HCT116 (cell line): ENCODE measurements around the gene LDHAL6B. TPM values are rescaled to one million over a fixed set of nuclear protein-coding genes. Genes with fewer than 3 reads are reported as not detected.

Experiments used
- ATAC-seq: fragments of 200-7000 bp; cut with Tn5 transposase; 2 replicates; pipeline ENCODE4 v1.9.1; 2020; ENCODE audit warnings: mild to moderate bottlenecking, moderate library complexity
- BruUV-seq: library from RNA; stranded (reverse); fragments of 400-500 nt; replicated peaks from 2 replicates; lab custom pipeline; 2021; lab: Mats Ljungman, UMichigan
- CTCF ChIA-PET: fragments of 300-600 bp; sonication (Branson Sonifier 250); formaldehyde crosslinking; loops from one replicate; lab custom pipeline; 2021; ENCODE audit warnings: antibody characterized with exemption; lab: Charles Lee
- POLR2A ChIA-PET: fragments of 300-600, 350-600 bp; sonication (Branson Sonifier 250); formaldehyde crosslinking; loops from one replicate; lab custom pipeline; 2021; ENCODE audit warnings: antibody characterized with exemption; lab: Charles Lee
- RAD21 ChIA-PET, 2 experiments: fragments of 300-600 bp; sonication (Branson Sonifier 250); formaldehyde crosslinking; loops; one replicate each; lab custom pipeline; 2023; ENCODE audit warnings: low total read pairs in 2 of 2; ENCODE audit not compliant: uncharacterized antibody in 2 of 2, unreplicated experiment in 2 of 2, low non-redundant PET in 1 of 2; lab: Charles Lee
- DNase-seq: peaks from one replicate; pipeline ENCODE4 v3.0.0-alpha.2; 2010; ENCODE audit warnings: low read depth, low spot score
- H2AFZ ChIP-seq: fragments of 200-600 bp; shearing (Covaris generic), sonication (generic); 2 replicates; pipeline ENCODE4 v1.6.1; 2017; ENCODE audit warnings: low read depth, mixed run types, mixed read lengths, antibody characterized with exemption, low read length; ENCODE audit not compliant: poor library complexity, severe bottlenecking
- H3K27ac ChIP-seq: 2 replicates; pipeline ENCODE4 v1.5.1; 2012; ENCODE audit warnings: low read depth, low read length
- H3K27me3 ChIP-seq: fragments of 200-600 bp; sonication (generic); 2 replicates; pipeline ENCODE4 v1.6.1; 2016; ENCODE audit warnings: mixed run types, low read length, mixed read lengths; ENCODE audit not compliant: insufficient read depth
- H3K36me3 ChIP-seq, 2 experiments: fragments of 200-500 bp in 1 of 2; fragments of 200-600 bp in 1 of 2; sonication (Bioruptor generic) in 1 of 2; sonication (generic) in 1 of 2; 2 replicates each; pipeline versions ENCODE4 v1.5.1 to v1.6.1; 2014 to 2016; ENCODE audit warnings: low read length in 2 of 2, inconsistent platforms in 1 of 2, mixed read lengths in 1 of 2, mixed run types in 1 of 2; ENCODE audit not compliant: insufficient read depth in 2 of 2, control insufficient read depth in 1 of 2
- H3K4me1 ChIP-seq, 2 experiments: fragments of 200-600 bp in 1 of 2; sonication (generic) in 1 of 2; 2 replicates each; pipeline versions ENCODE4 v1.5.1 to v1.6.1; 2012 to 2017; ENCODE audit warnings: low read length in 2 of 2, inconsistent platforms in 1 of 2, mild to moderate bottlenecking in 1 of 2, mixed read lengths in 1 of 2, mixed run types in 1 of 2, moderate library complexity in 1 of 2; ENCODE audit not compliant: insufficient read depth in 2 of 2, control insufficient read depth in 1 of 2
- H3K4me2 ChIP-seq: fragments of 200-600 bp; sonication (generic); 2 replicates; pipeline ENCODE4 v1.6.1; 2017; ENCODE audit warnings: mixed run types, low read length, mixed read lengths
- H3K4me3 ChIP-seq, 2 experiments: fragments of 200-600 bp in 1 of 2; sonication (generic) in 1 of 2; replicated peaks in 1 of 2; 2 replicates each; pipeline ENCODE4 v1.5.1; 2011 to 2016; ENCODE audit warnings: low read length in 2 of 2, control low read depth in 1 of 2, low read depth in 1 of 2, mild to moderate bottlenecking in 1 of 2, mixed read lengths in 1 of 2, mixed run types in 1 of 2
- H3K79me2 ChIP-seq: fragments of 200-600 bp; sonication (generic); 2 replicates; pipeline ENCODE4 v1.6.1; 2017; ENCODE audit warnings: mild to moderate bottlenecking, mixed run types, low read length, moderate library complexity, mixed read lengths; ENCODE audit not compliant: insufficient read depth
- H3K9ac ChIP-seq: fragments of 200-600 bp; sonication (generic); 2 replicates; pipeline ENCODE4 v1.6.1; 2016; ENCODE audit warnings: low read length, mixed read lengths
- H3K9me2 ChIP-seq: fragments of 200-600 bp; sonication (generic), shearing (Covaris generic); 2 replicates; pipeline ENCODE4 v1.6.1; 2017; ENCODE audit warnings: mixed run types, mild to moderate bottlenecking, moderate library complexity; ENCODE audit not compliant: insufficient read depth
- H3K9me3 ChIP-seq, 2 experiments: fragments of 200-500 bp in 1 of 2; fragments of 200-600 bp in 1 of 2; sonication (Bioruptor generic) in 1 of 2; sonication (generic) in 1 of 2; 2 replicates each; pipeline ENCODE4 v1.6.1; 2014 to 2017; ENCODE audit warnings: low read length in 2 of 2, mixed read lengths in 2 of 2, inconsistent platforms in 1 of 2, low read depth in 1 of 2, mild to moderate bottlenecking in 1 of 2, mixed run types in 1 of 2, moderate library complexity in 1 of 2; ENCODE audit not compliant: control insufficient read depth in 1 of 2, insufficient read depth in 1 of 2
- H4K20me1 ChIP-seq: fragments of 200-600 bp; sonication (generic), shearing (Covaris generic); 2 replicates; pipeline ENCODE4 v1.6.1; 2017; ENCODE audit warnings: mixed run types, mild to moderate bottlenecking, moderate library complexity; ENCODE audit not compliant: insufficient read depth
- CTCF ChIP-seq, 3 experiments: fragments of 200-600 bp in 1 of 3; sonication (generic) in 1 of 3; IDR thresholded peaks in 2 of 3; conservative IDR thresholded peaks in 1 of 3; 2 replicates each; pipeline ENCODE4 v1.5.1; 2012 to 2017; ENCODE audit warnings: low read depth in 2 of 3, low read length in 2 of 3, antibody characterized with exemption in 1 of 3, borderline replicate concordance in 1 of 3, control low read depth in 1 of 3, mild to moderate bottlenecking in 1 of 3, mixed read lengths in 1 of 3, mixed run types in 1 of 3, moderate library complexity in 1 of 3; ENCODE audit not compliant: insufficient read depth in 1 of 3
- EZH2phosphoT487 ChIP-seq: fragments of 200-600 bp; IDR thresholded peaks from 2 replicates; pipeline ENCODE4 v1.6.1; 2018; ENCODE audit warnings: antibody characterized with exemption, borderline replicate concordance
- MAX ChIP-seq: IDR thresholded peaks from 2 replicates; pipeline ENCODE4 v1.6.1; 2012
- POLR2A ChIP-seq: IDR thresholded peaks from 2 replicates; pipeline ENCODE4 v1.7.0; 2011; ENCODE audit warnings: borderline replicate concordance; ENCODE audit not compliant: insufficient read depth, insufficient read length; ENCODE audit errors: extremely low read depth
- ZNF274 ChIP-seq: fragments of 200-500 bp; sonication (Bioruptor generic); IDR thresholded peaks from 2 replicates; pipeline ENCODE4 v1.6.1; 2014; ENCODE audit warnings: mild to moderate bottlenecking, low read depth, low read length, inconsistent platforms
- intact Hi-C: fragments of 100-400 bp; cut with micrococcal nuclease; formaldehyde crosslinking; loops from 2 replicates; pipeline ENCODE4 v1.10.0; 2022
- total RNA-seq: library from RNA; stranded (reverse); gene quantifications from one replicate; pipeline ENCODE4 v1.2.1, GENCODE V29; 2021; ENCODE audit not compliant: unreplicated experiment

Gene LDHAL6B
- total RNA-seq, 1 experiment from 2014 or later, result not detected

- Histone ChIP-seq H3K9ac (no peak overlapping the region), H3K36me3 (0 out of 4 replicates have a peak, but pooled peaks cover 0 to 10% of the 10 kb centered on the region in 2 experiments), H3K27me3 (no peaks in the 10 kb centered on the region), H3K4me2 (no peak overlapping the region), H4K20me1 (no peaks in the 10 kb centered on the region), H3K9me3 (no peaks in the 10 kb centered on the region), H3K4me1 (peaks cover under 1 to 23% of the 10 kb centered on the region in 2 experiments; a peak in 3 of 4 replicates), H3K79me2 (peaks cover 4% of the 10 kb centered on the region; the same call in 1 of the 2 replicates), H2AFZ (no peak overlapping the region), H3K4me3 (no peak overlapping the region)
- ChIA-PET CTCF (no interaction called here), RAD21 (no interaction called here), POLR2A (no interaction called here)
- no peak for DNase-seq
- no TSS peak for BruUV-seq
- intact Hi-C loops, result no loop called here
- ATAC-seq, result no peak
- TF ChIP-seq MAX (no peak), CTCF (IDR thresholded peaks at IDR 0.05 in 2 of 3, conservative IDR thresholded peaks at IDR 0.05 in 1 of 3; ENCODE audit: borderline replicate concordance in 1 of 3, insufficient read depth in 1 of 3, low read depth in 2 of 3, low read length in 2 of 3) (no peak), POLR2A (no peak), ZNF274 (no peak), EZH2phosphoT487 (no peak)
- TF ChIP-seq, all 23 proteins: peak for 0
- H3K27ac ChIP-seq, result no peak overlapping the region
- H3K9me2 ChIP-seq, result no peaks in the 10 kb centered on the region
These were observed 43.6 kb downstream of the LDHAL6B start for GRCh38 chr15:59250249-59250648.
